ENCODE data around the gene ARMH3. TPM values are rescaled to one million over a fixed set of nuclear protein-coding genes. Genes with fewer than 3 reads are reported as not detected.

ARMH3 gene
- total and polyA plus RNA-seq, 10 of the 15 experiments (the other 5 are each of a cell fraction or from before 2014, with no cell fraction given) = 13.0 to 33.0 (median 16.4) TPM

GRCh38 chr10:101922846-101923245 is 133.1 kb downstream of the ARMH3 start:
- H3K9me3 ChIP-seq (replicated peaks; ENCODE audit: control insufficient read depth, insufficient read depth, low read length) = no peaks in the 10 kb centered on the region
- TF ChIP-seq RUNX3 (IDR thresholded peaks at IDR 0.05; ENCODE audit: low read length) (no peak), ASH2L (IDR thresholded peaks at IDR 0.05; ENCODE audit: borderline replicate concordance, low read depth) (no peak), CEBPB (IDR thresholded peaks at IDR 0.05; ENCODE audit: borderline replicate concordance in 1 of 2, low read depth in 2 of 2, low read length in 2 of 2) (no peak), MLLT1 (IDR thresholded peaks at IDR 0.05) (no peak), SREBF2 (IDR thresholded peaks at IDR 0.05; ENCODE audit: low read length) (no peak), TBL1XR1 (IDR thresholded peaks at IDR 0.05; ENCODE audit: low read depth, low read length) (no peak), SP1 (IDR thresholded peaks at IDR 0.05; ENCODE audit: low read depth, low read length) (no peak), EP300 (IDR thresholded peaks at IDR 0.05; ENCODE audit: borderline replicate concordance in 1 of 2, control insufficient read depth in 1 of 2, low read depth in 2 of 2, low read length in 2 of 2) (no peak), NFYA (IDR thresholded peaks at IDR 0.05; ENCODE audit: borderline replicate concordance, low read depth, low read length) (no peak), TAF1 (IDR thresholded peaks at IDR 0.05; ENCODE audit: borderline replicate concordance, low read depth, low read length) (no peak), POLR2AphosphoS5 (IDR thresholded peaks at IDR 0.05; ENCODE audit: low read length) (no peak), PAX8 (IDR thresholded peaks at IDR 0.05) (no peak), NR2C1 (IDR thresholded peaks at IDR 0.05) (no peak), CHD4 (IDR thresholded peaks at IDR 0.05) (no peak), MYB (IDR thresholded peaks at IDR 0.05; ENCODE audit: borderline replicate concordance, low read depth, low read length) (no peak), ELK1 (IDR thresholded peaks at IDR 0.05; ENCODE audit: low read depth, low read length) (no peak), NR2F1 (conservative IDR thresholded peaks at IDR 0.05) (no peak)
- TF ChIP-seq, protein P1, sequence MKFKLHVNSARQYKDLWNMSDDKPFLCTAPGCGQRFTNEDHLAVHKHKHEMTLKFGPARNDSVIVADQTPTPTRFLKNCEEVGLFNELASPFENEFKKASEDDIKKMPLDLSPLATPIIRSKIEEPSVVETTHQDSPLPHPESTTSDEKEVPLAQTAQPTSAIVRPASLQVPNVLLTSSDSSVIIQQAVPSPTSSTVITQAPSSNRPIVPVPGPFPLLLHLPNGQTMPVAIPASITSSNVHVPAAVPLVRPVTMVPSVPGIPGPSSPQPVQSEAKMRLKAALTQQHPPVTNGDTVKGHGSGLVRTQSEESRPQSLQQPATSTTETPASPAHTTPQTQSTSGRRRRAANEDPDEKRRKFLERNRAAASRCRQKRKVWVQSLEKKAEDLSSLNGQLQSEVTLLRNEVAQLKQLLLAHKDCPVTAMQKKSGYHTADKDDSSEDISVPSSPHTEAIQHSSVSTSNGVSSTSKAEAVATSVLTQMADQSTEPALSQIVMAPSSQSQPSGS (IDR thresholded peaks at IDR 0.05; ENCODE audit: low read length) = no peak
- TF ChIP-seq, protein P2, sequence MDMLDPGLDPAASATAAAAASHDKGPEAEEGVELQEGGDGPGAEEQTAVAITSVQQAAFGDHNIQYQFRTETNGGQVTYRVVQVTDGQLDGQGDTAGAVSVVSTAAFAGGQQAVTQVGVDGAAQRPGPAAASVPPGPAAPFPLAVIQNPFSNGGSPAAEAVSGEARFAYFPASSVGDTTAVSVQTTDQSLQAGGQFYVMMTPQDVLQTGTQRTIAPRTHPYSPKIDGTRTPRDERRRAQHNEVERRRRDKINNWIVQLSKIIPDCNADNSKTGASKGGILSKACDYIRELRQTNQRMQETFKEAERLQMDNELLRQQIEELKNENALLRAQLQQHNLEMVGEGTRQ (IDR thresholded peaks at IDR 0.05; ENCODE audit: borderline replicate concordance, low read depth, low read length) = no peak
- H3K4me2 ChIP-seq (ENCODE audit: control insufficient read depth, insufficient read depth) = no peak overlapping the region
- no peaks in the 10 kb centered on the region for H3K79me2 ChIP-seq (ENCODE audit: control insufficient read depth, insufficient read depth, low read length)
- H3K4me1 ChIP-seq (ENCODE audit: control insufficient read depth, insufficient read depth, low read length) = peaks cover 3% of the 10 kb centered on the region; the same call in 1 of the 2 replicates
- no peak for ATAC-seq
- no peak overlapping the region for H2AFZ ChIP-seq (ENCODE audit: control insufficient read depth, low read depth, low read length)
- H3K4me3 ChIP-seq = no peak overlapping the region
- H3K9ac ChIP-seq (ENCODE audit: control insufficient read depth, insufficient read depth, low read length) = no peak overlapping the region
- ChIA-PET SMC1A (ENCODE audit: uncharacterized antibody, unreplicated experiment) (interaction anchor here (1.0 to 5.2 kb wide), 11 partner anchors 10 to 129 kb away, joined by 3 to 50 read pairs (median 8); no protein-coding TSS in a partner anchor), RAD21 (ENCODE audit: unreplicated experiment) (interaction anchor here (1.1 to 4.4 kb wide), 10 partner anchors 20 to 87 kb away, joined by 3 to 31 read pairs (median 4); no protein-coding TSS in a partner anchor), CTCF (interaction anchor here (0.8 to 3.6 kb wide), 9 partner anchors 10 to 709 kb away, joined by 3 to 13 read pairs (median 3); no protein-coding TSS in a partner anchor), POLR2A (interaction anchor here (0.6 to 3.2 kb wide), 10 partner anchors 11 to 81 kb away, joined by 3 to 14 read pairs (median 4); no protein-coding TSS in a partner anchor)
- H3K27me3 ChIP-seq (replicated peaks in 1 of 2; ENCODE audit: control insufficient read depth in 2 of 2, insufficient read depth in 2 of 2, low read length in 1 of 2) = no peaks in the 10 kb centered on the region
- WGBS (ENCODE audit: insufficient coverage, insufficient replicate concordance, low lambda C conversion rate, missing lambda C conversion rate) = 75% methylated on average over 2 of the region's 2 CpGs
- H3K27ac ChIP-seq (ENCODE audit: control insufficient read depth, insufficient read depth) = no peak overlapping the region
- intact Hi-C loops (cut with micrococcal nuclease; ENCODE audit: unreplicated experiment) (no loop called here), in situ Hi-C loops (cut with MboI) (no loop called here)
- BruUV-seq (replicated peaks) = no TSS peak
- DNase-seq (ENCODE audit: low read depth, low spot score) = no peak
- no peaks in the 10 kb centered on the region for H4K20me1 ChIP-seq (ENCODE audit: control insufficient read depth, insufficient read depth)
- no peak for FAIRE-seq
- H3K36me3 ChIP-seq (ENCODE audit: control insufficient read depth in 2 of 2, insufficient read depth in 2 of 2, low read length in 1 of 2) = no peaks in the 10 kb centered on the region; a peak in 2 of 4 replicates
